HCT116 (cell line): ENCODE data around the gene PRRT4. TPM values are rescaled to one million over a fixed set of nuclear protein-coding genes. Genes with fewer than 3 reads are reported as not detected.

Source experiments
- ATAC-seq: fragments of 200-7000 bp; cut with Tn5 transposase; 2 replicates; pipeline ENCODE4 v1.9.1; 2020; ENCODE audit warnings: mild to moderate bottlenecking, moderate library complexity
- BruUV-seq: library from RNA; stranded (reverse); fragments of 400-500 nt; replicated peaks from 2 replicates; lab custom pipeline; 2021; lab: Mats Ljungman, UMichigan
- CTCF ChIA-PET: fragments of 300-600 bp; sonication (Branson Sonifier 250); formaldehyde crosslinking; loops from one replicate; lab custom pipeline; 2021; ENCODE audit warnings: antibody characterized with exemption; lab: Charles Lee
- POLR2A ChIA-PET: fragments of 300-600, 350-600 bp; sonication (Branson Sonifier 250); formaldehyde crosslinking; loops from one replicate; lab custom pipeline; 2021; ENCODE audit warnings: antibody characterized with exemption; lab: Charles Lee
- RAD21 ChIA-PET, 2 experiments: fragments of 300-600 bp; sonication (Branson Sonifier 250); formaldehyde crosslinking; loops; one replicate each; lab custom pipeline; 2023; ENCODE audit warnings: low total read pairs in 2 of 2; ENCODE audit not compliant: uncharacterized antibody in 2 of 2, unreplicated experiment in 2 of 2, low non-redundant PET in 1 of 2; lab: Charles Lee
- DNase-seq: peaks from one replicate; pipeline ENCODE4 v3.0.0-alpha.2; 2010; ENCODE audit warnings: low read depth, low spot score
- H2AFZ ChIP-seq: fragments of 200-600 bp; shearing (Covaris generic), sonication (generic); 2 replicates; pipeline ENCODE4 v1.6.1; 2017; ENCODE audit warnings: low read depth, mixed run types, mixed read lengths, antibody characterized with exemption, low read length; ENCODE audit not compliant: poor library complexity, severe bottlenecking
- H3K27ac ChIP-seq: 2 replicates; pipeline ENCODE4 v1.5.1; 2012; ENCODE audit warnings: low read depth, low read length
- H3K27me3 ChIP-seq: fragments of 200-600 bp; sonication (generic); 2 replicates; pipeline ENCODE4 v1.6.1; 2016; ENCODE audit warnings: mixed run types, low read length, mixed read lengths; ENCODE audit not compliant: insufficient read depth
- H3K36me3 ChIP-seq, 2 experiments: fragments of 200-500 bp in 1 of 2; fragments of 200-600 bp in 1 of 2; sonication (Bioruptor generic) in 1 of 2; sonication (generic) in 1 of 2; 2 replicates each; pipeline versions ENCODE4 v1.5.1 to v1.6.1; 2014 to 2016; ENCODE audit warnings: low read length in 2 of 2, inconsistent platforms in 1 of 2, mixed read lengths in 1 of 2, mixed run types in 1 of 2; ENCODE audit not compliant: insufficient read depth in 2 of 2, control insufficient read depth in 1 of 2
- H3K4me1 ChIP-seq, 2 experiments: fragments of 200-600 bp in 1 of 2; sonication (generic) in 1 of 2; 2 replicates each; pipeline versions ENCODE4 v1.5.1 to v1.6.1; 2012 to 2017; ENCODE audit warnings: low read length in 2 of 2, inconsistent platforms in 1 of 2, mild to moderate bottlenecking in 1 of 2, mixed read lengths in 1 of 2, mixed run types in 1 of 2, moderate library complexity in 1 of 2; ENCODE audit not compliant: insufficient read depth in 2 of 2, control insufficient read depth in 1 of 2
- H3K4me2 ChIP-seq: fragments of 200-600 bp; sonication (generic); 2 replicates; pipeline ENCODE4 v1.6.1; 2017; ENCODE audit warnings: mixed run types, low read length, mixed read lengths
- H3K4me3 ChIP-seq, 2 experiments: fragments of 200-600 bp in 1 of 2; sonication (generic) in 1 of 2; replicated peaks in 1 of 2; 2 replicates each; pipeline ENCODE4 v1.5.1; 2011 to 2016; ENCODE audit warnings: low read length in 2 of 2, control low read depth in 1 of 2, low read depth in 1 of 2, mild to moderate bottlenecking in 1 of 2, mixed read lengths in 1 of 2, mixed run types in 1 of 2
- H3K79me2 ChIP-seq: fragments of 200-600 bp; sonication (generic); 2 replicates; pipeline ENCODE4 v1.6.1; 2017; ENCODE audit warnings: mild to moderate bottlenecking, mixed run types, low read length, moderate library complexity, mixed read lengths; ENCODE audit not compliant: insufficient read depth
- H3K9ac ChIP-seq: fragments of 200-600 bp; sonication (generic); 2 replicates; pipeline ENCODE4 v1.6.1; 2016; ENCODE audit warnings: low read length, mixed read lengths
- H3K9me2 ChIP-seq: fragments of 200-600 bp; sonication (generic), shearing (Covaris generic); 2 replicates; pipeline ENCODE4 v1.6.1; 2017; ENCODE audit warnings: mixed run types, mild to moderate bottlenecking, moderate library complexity; ENCODE audit not compliant: insufficient read depth
- H3K9me3 ChIP-seq, 2 experiments: fragments of 200-500 bp in 1 of 2; fragments of 200-600 bp in 1 of 2; sonication (Bioruptor generic) in 1 of 2; sonication (generic) in 1 of 2; 2 replicates each; pipeline ENCODE4 v1.6.1; 2014 to 2017; ENCODE audit warnings: low read length in 2 of 2, mixed read lengths in 2 of 2, inconsistent platforms in 1 of 2, low read depth in 1 of 2, mild to moderate bottlenecking in 1 of 2, mixed run types in 1 of 2, moderate library complexity in 1 of 2; ENCODE audit not compliant: control insufficient read depth in 1 of 2, insufficient read depth in 1 of 2
- H4K20me1 ChIP-seq: fragments of 200-600 bp; sonication (generic), shearing (Covaris generic); 2 replicates; pipeline ENCODE4 v1.6.1; 2017; ENCODE audit warnings: mixed run types, mild to moderate bottlenecking, moderate library complexity; ENCODE audit not compliant: insufficient read depth
- CBX3 ChIP-seq: IDR thresholded peaks from 2 replicates; pipeline ENCODE4 v1.6.1; 2012; ENCODE audit warnings: low read depth
- EGR1 ChIP-seq: IDR thresholded peaks from 2 replicates; pipeline ENCODE4 v1.6.1; 2012; ENCODE audit warnings: low read depth
- ELF1 ChIP-seq: IDR thresholded peaks from 2 replicates; pipeline ENCODE4 v1.6.1; 2012; ENCODE audit warnings: low read depth, borderline replicate concordance
- FOSL1 ChIP-seq: IDR thresholded peaks from 2 replicates; pipeline ENCODE4 v1.6.1; 2012; ENCODE audit warnings: low read depth
- JUND ChIP-seq: IDR thresholded peaks from 2 replicates; pipeline ENCODE4 v1.6.1; 2012
- POLR2A ChIP-seq: IDR thresholded peaks from 2 replicates; pipeline ENCODE4 v1.7.0; 2011; ENCODE audit warnings: borderline replicate concordance; ENCODE audit not compliant: insufficient read depth, insufficient read length; ENCODE audit errors: extremely low read depth
- SIN3A ChIP-seq: IDR thresholded peaks from 2 replicates; pipeline ENCODE4 v1.6.1; 2012; ENCODE audit warnings: low read depth
- SRF ChIP-seq: IDR thresholded peaks from 2 replicates; pipeline ENCODE4 v1.6.1; 2012; ENCODE audit warnings: low read depth
- TCF7L2 ChIP-seq: IDR thresholded peaks from 2 replicates; pipeline ENCODE4 v1.7.0; 2011; ENCODE audit warnings: borderline replicate concordance, inconsistent platforms; ENCODE audit not compliant: insufficient read depth, insufficient read length; ENCODE audit errors: extremely low read depth
- YY1 ChIP-seq: IDR thresholded peaks from 2 replicates; pipeline ENCODE4 v1.6.1; 2011; ENCODE audit warnings: low read length, low read depth, moderate library complexity, mild to moderate bottlenecking; ENCODE audit not compliant: insufficient replicate concordance; ENCODE audit errors: extremely low read depth
- ZFX ChIP-seq: fragments of 450-650 bp; IDR thresholded peaks from 2 replicates; pipeline ENCODE4 v1.6.1; 2017
- ZNF274 ChIP-seq: fragments of 200-500 bp; sonication (Bioruptor generic); IDR thresholded peaks from 2 replicates; pipeline ENCODE4 v1.6.1; 2014; ENCODE audit warnings: mild to moderate bottlenecking, low read depth, low read length, inconsistent platforms
- intact Hi-C: fragments of 100-400 bp; cut with micrococcal nuclease; formaldehyde crosslinking; loops from 2 replicates; pipeline ENCODE4 v1.10.0; 2022
- total RNA-seq: library from RNA; stranded (reverse); gene quantifications from one replicate; pipeline ENCODE4 v1.2.1, GENCODE V29; 2021; ENCODE audit not compliant: unreplicated experiment
- TF ChIP-seq, protein P1 (sequence below): IDR thresholded peaks from 2 replicates; pipeline ENCODE4 v1.6.1; 2012
- TF ChIP-seq, protein P2 (sequence below), 3 experiments: fragments of 200-600 bp in 1 of 3; sonication (generic) in 1 of 3; IDR thresholded peaks in 2 of 3; conservative IDR thresholded peaks in 1 of 3; 2 replicates each; pipeline ENCODE4 v1.5.1; 2012 to 2017; ENCODE audit warnings: low read depth in 2 of 3, low read length in 2 of 3, antibody characterized with exemption in 1 of 3, borderline replicate concordance in 1 of 3, control low read depth in 1 of 3, mild to moderate bottlenecking in 1 of 3, mixed read lengths in 1 of 3, mixed run types in 1 of 3, moderate library complexity in 1 of 3; ENCODE audit not compliant: insufficient read depth in 1 of 3

Gene PRRT4
- total RNA-seq, 1 experiment from 2014 or later: 4.0 TPM

DNA sequence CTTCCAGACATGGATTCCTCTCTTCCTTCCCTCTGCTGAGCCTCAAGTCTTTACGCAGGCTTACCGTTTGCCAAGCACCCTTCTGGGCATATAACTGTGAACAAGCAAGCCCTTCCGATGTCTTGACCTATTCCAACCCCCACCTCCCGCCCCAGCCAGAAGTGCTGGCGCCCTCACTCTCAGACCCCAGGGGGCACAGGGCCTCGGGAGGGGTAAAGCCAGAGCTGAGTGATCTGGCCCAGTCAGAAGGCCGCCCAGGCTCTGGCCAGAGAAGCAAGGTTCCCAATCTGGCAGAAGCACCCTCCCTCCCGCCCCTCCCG, 1.2 kb downstream of the PRRT4 start:
- ATAC-seq (no peak), DNase-seq (no peak)
- H3K9me2 ChIP-seq: no peaks in the 10 kb centered on the region
- no peaks in the 10 kb centered on the region for H3K9me3 ChIP-seq
- ChIA-PET POLR2A (no interaction called here), CTCF (no interaction called here), RAD21 (no interaction called here)
- H3K27me3 ChIP-seq: peaks cover 11% of the 10 kb centered on the region; the same call in 1 of the 2 replicates
- H3K36me3 ChIP-seq: no peaks in the 10 kb centered on the region
- no peaks in the 10 kb centered on the region for H3K79me2 ChIP-seq
- H4K20me1 ChIP-seq: no peaks in the 10 kb centered on the region
- H3K9ac ChIP-seq: no peak overlapping the region
- H3K4me1 ChIP-seq: peaks cover 6 to 18% of the 10 kb centered on the region in 2 experiments
- intact Hi-C loops: no loop called here
- no peak overlapping the region for H2AFZ ChIP-seq
- H3K4me3 ChIP-seq: no peak overlapping the region
- TF ChIP-seq POLR2A (no peak), YY1 (no peak), ZFX (no peak), JUND (no peak), FOSL1 (no peak), EGR1 (no peak), SIN3A (no peak), SRF (no peak), ZNF274 (no peak), ELF1 (no peak), CBX3 (no peak), TCF7L2 (no peak)
- TF ChIP-seq, protein P1, sequence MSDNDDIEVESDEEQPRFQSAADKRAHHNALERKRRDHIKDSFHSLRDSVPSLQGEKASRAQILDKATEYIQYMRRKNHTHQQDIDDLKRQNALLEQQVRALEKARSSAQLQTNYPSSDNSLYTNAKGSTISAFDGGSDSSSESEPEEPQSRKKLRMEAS: no peak
- TF ChIP-seq, protein P2, sequence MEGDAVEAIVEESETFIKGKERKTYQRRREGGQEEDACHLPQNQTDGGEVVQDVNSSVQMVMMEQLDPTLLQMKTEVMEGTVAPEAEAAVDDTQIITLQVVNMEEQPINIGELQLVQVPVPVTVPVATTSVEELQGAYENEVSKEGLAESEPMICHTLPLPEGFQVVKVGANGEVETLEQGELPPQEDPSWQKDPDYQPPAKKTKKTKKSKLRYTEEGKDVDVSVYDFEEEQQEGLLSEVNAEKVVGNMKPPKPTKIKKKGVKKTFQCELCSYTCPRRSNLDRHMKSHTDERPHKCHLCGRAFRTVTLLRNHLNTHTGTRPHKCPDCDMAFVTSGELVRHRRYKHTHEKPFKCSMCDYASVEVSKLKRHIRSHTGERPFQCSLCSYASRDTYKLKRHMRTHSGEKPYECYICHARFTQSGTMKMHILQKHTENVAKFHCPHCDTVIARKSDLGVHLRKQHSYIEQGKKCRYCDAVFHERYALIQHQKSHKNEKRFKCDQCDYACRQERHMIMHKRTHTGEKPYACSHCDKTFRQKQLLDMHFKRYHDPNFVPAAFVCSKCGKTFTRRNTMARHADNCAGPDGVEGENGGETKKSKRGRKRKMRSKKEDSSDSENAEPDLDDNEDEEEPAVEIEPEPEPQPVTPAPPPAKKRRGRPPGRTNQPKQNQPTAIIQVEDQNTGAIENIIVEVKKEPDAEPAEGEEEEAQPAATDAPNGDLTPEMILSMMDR (IDR thresholded peaks at IDR 0.05 in 2 of 3, conservative IDR thresholded peaks at IDR 0.05 in 1 of 3; ENCODE audit: borderline replicate concordance in 1 of 3, insufficient read depth in 1 of 3, low read depth in 2 of 3, low read length in 2 of 3): no peak
- H3K27ac ChIP-seq: no peak overlapping the region
- H3K4me2 ChIP-seq: no peak overlapping the region
- no TSS peak for BruUV-seq
